Measurements from ENCODE around the gene UBTF.

- no peak for TF ChIP-seq CTCF (IDR thresholded peaks at IDR 0.05)
- no peak for TF ChIP-seq POLR2A (IDR thresholded peaks at IDR 0.05)
Observed at GRCh38 chr17:44204441-44204882, 15.0 kb downstream of the UBTF start.

Data from vagina (tissue), 2 donors.